Muscle of leg (tissue), 11 donors: Measurements from ENCODE around the gene SLC1A2. TPM values are rescaled to one million over a fixed set of nuclear protein-coding genes. Genes with fewer than 3 reads are reported as not detected.

Experiments used
- DNase-seq: peaks from one replicate; pipeline ENCODE4 v3.0.0; 2013
- H3K27ac ChIP-seq: one replicate; pipeline ENCODE4 v1.5.1; 2013; ENCODE audit warnings: mild to moderate bottlenecking, low read length, control low read depth
- H3K27me3 ChIP-seq: one replicate; pipeline ENCODE4 v1.6.1; 2013; ENCODE audit warnings: low read length; ENCODE audit not compliant: control insufficient read depth, insufficient read depth
- H3K36me3 ChIP-seq: one replicate; pipeline ENCODE4 v1.6.1; 2013; ENCODE audit warnings: low read length; ENCODE audit not compliant: control insufficient read depth, insufficient read depth
- H3K4me1 ChIP-seq: one replicate; pipeline ENCODE4 v1.6.1; 2013; ENCODE audit warnings: low read length; ENCODE audit not compliant: control insufficient read depth, insufficient read depth
- H3K4me3 ChIP-seq: one replicate; pipeline ENCODE4 v1.5.1; 2013; ENCODE audit warnings: low read length, control low read depth
- H3K9me3 ChIP-seq: replicated peaks from 2 replicates; pipeline ENCODE4 v1.6.1; 2013; ENCODE audit warnings: low read depth, low read length; ENCODE audit not compliant: control insufficient read depth
- WGBS: methylation state at CpG from one replicate; pipeline ENCODE4 v1.1.5; 2013; ENCODE audit warnings: missing lambda C conversion rate; ENCODE audit not compliant: insufficient coverage; 5-methylcytosine and 5-hydroxymethylcytosine counted together
- polyA plus RNA-seq, 8 donors: library from polyadenylated mRNA; unstranded; fragments of 120-200 nt; gene quantifications; one replicate each; pipeline versions ENCODE4 v1.2.1 to v1.2.3, GENCODE V29; 2013; ENCODE audit warnings: inconsistent platforms in 1 of 8, low replicate concordance in 1 of 8; ENCODE audit not compliant: insufficient read length in 8 of 8, insufficient read depth in 1 of 8
- total RNA-seq: library from RNA; stranded (reverse); fragments of 120-200 nt; gene quantifications from one replicate; pipeline ENCODE4 v1.2.4, GENCODE V29; 2013

Gene SLC1A2
- total and polyA plus RNA-seq, 9 donors = 0.43 to 1.6 (median 1.0) TPM

DNA sequence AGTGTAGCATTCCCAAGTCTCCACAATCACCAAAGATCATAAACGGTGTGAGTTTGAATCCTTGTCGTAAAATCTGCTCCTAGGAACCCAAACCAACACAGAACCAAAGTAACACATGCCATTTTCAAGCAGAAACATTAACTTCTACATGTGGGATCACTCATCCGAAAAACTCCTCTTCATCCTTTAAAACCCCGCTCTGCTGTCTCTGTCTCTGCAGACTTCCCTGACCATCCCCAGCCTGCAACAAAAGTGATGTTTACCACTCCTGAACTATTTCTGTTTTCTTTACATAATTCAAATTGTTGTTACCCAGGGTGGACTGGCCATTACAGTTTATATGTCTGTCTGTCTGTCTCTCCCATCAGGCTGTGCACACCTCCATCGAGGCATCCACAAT lies 54.0 kb downstream of the SLC1A2 start:
- H3K4me3 ChIP-seq = no peak overlapping the region
- WGBS = 90% methylated on average over 4 of the region's 5 CpGs
- H3K27ac ChIP-seq = no peak overlapping the region
- H3K4me1 ChIP-seq = peaks cover 13% of the 10 kb centered on the region
- peaks cover 4% of the 10 kb centered on the region for H3K9me3 ChIP-seq
- no peaks in the 10 kb centered on the region for H3K36me3 ChIP-seq
- no peak for DNase-seq
- no peaks in the 10 kb centered on the region for H3K27me3 ChIP-seq

DNA sequence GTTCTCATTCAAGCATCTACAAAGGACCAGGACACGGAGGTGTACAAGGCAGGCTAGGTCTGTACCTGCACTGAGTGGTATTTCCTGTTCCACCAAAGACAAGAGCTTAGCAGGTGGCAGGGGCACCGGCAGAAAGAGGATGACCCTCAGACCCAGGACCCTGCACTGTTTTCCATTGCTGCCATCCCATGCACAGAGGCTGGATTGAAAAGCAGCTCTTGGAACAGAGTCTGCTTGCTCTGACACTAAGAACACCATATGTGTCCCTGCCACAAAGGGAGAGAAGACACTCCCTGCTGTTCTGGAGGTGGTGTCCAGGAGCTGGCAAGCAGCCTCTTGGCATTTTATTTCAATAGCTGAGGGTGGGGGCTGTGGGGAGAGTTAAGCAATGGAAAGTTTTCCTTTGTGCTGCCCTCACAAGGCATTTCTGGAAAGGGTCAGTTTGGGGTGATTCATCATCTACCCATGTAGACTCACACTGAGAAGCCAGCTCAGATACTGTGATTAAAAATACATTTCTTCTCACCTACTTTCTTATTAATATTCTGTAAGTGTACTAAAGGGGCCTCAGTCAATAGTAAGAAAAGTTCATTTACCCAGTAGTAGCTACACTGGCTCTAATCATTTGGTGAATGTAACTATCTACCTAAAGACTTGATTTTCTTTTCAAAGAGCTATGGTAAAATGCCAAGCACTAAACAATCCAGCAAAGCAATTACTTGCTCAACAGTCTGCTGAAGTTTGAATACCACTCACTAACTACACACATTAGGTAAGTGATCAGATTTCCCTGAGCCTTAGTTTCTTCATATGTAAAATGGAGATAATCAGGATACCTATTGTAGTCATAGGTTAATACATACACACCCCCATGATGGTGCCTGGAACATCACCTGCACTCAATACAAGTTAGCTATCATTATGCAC lies 55.2 kb downstream of the SLC1A2 start:
- no peaks in the 10 kb centered on the region for H3K36me3 ChIP-seq
- WGBS = 78% methylated on average over 1 of the region's 2 CpGs
- H3K4me3 ChIP-seq = no peak overlapping the region
- no peaks in the 10 kb centered on the region for H3K27me3 ChIP-seq
- H3K4me1 ChIP-seq = peaks cover 15% of the 10 kb centered on the region
- peaks cover 4% of the 10 kb centered on the region for H3K9me3 ChIP-seq
- peak; percentile 82 for DNase-seq
- peak overlapping the region; percentile 45 for H3K27ac ChIP-seq

DNA sequence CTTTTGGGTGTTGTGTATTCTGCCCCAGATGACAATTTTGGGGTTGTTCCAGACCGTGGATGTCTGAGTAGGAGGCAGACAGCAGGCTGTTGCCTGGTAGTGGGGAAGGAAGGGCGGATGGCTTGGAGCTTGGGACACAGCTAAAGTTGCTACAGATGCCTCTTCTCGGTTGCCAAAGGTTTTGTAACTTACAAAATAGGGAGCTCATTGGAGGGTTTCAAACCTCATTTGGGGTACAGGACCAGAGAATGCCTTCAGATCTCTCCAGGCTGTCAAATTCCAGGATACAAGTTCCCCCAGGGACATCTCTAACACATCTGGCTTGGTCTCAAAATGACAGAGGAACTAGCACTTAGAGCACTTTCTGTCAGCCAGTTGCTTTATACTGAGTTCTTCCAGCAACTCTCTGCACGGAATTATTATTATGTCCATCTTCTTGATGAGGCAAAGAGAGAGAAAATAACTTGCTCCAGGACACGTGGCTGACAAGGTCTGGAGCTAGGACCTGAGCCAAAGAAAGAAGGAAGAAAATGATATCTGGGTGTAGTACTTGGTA lies 56.0 kb downstream of the SLC1A2 start:
- H3K4me1 ChIP-seq = peaks cover 15% of the 10 kb centered on the region
- 43% methylated on average over 4 of the region's 5 CpGs for WGBS
- H3K36me3 ChIP-seq = no peaks in the 10 kb centered on the region

DNA sequence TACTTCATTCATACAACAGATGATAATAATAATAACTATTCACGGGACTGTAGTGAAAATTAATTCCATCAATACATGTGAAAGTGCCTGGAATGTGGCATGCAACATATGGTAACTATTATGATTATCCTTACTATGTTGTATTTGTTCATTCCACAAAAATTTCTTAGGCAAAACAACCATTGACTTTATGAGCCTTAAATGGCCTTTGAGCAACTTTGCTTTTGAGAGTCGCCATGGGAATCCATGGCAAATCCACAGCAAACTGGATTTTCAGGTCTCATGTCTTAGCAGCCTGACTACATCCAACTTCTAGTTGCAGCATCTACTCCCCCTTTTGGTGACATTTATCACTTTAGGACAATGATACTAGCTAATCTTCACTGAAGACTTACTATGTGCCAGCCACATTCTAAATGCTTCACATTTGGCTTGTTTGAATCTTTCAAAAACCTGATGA lies 56.8 kb downstream of the SLC1A2 start:
- Histone ChIP-seq H3K27ac (no peak overlapping the region), H3K4me1 (peaks cover 15% of the 10 kb centered on the region)
- peak; percentile 65 for DNase-seq

More for the DNA sequence above, 56.0 kb downstream of the SLC1A2 start:
- Histone ChIP-seq H3K9me3 (peaks cover 4% of the 10 kb centered on the region), H3K27ac (peak overlapping the region; percentile 52), H3K4me3 (no peak overlapping the region), H3K27me3 (no peaks in the 10 kb centered on the region)
- DNase-seq = peak; percentile 70

DNA sequence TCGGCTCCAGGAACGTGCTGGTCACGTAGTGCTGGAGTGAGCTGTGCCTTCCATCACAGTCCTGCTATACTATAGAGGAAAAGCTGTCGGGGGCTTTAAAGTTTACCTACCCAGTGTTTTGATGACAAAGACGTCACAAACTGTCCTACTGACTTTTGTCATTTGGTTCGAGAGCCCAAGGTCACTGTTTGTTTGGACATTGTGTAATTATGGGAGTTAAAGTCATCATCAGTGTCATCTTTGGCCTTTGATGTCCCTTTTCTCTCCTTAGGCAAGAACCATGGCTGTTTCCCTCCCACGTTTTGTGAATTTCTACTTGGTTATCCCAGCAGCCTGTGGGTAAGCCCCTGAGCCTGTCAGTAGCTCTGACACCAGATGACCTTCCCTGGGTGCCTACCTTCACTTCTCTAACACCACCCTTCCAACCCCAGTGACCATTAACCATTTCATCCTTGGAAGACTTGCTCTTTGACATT lies 59.3 kb downstream of the SLC1A2 start:
- DNase-seq = no peak
- Histone ChIP-seq H3K4me1 (peaks cover 15% of the 10 kb centered on the region), H3K4me3 (no peak overlapping the region), H3K9me3 (no peaks in the 10 kb centered on the region), H3K27me3 (no peaks in the 10 kb centered on the region), H3K36me3 (no peaks in the 10 kb centered on the region), H3K27ac (peak overlapping the region; percentile 22)
- 65% methylated on average over 2 of the region's 7 CpGs for WGBS

More for the DNA sequence above, 56.8 kb downstream of the SLC1A2 start:
- Histone ChIP-seq H3K36me3 (no peaks in the 10 kb centered on the region), H3K27me3 (no peaks in the 10 kb centered on the region), H3K9me3 (peaks cover 4% of the 10 kb centered on the region), H3K4me3 (no peak overlapping the region)
- WGBS = 67% methylated on average over 1 of the region's 2 CpGs

DNA sequence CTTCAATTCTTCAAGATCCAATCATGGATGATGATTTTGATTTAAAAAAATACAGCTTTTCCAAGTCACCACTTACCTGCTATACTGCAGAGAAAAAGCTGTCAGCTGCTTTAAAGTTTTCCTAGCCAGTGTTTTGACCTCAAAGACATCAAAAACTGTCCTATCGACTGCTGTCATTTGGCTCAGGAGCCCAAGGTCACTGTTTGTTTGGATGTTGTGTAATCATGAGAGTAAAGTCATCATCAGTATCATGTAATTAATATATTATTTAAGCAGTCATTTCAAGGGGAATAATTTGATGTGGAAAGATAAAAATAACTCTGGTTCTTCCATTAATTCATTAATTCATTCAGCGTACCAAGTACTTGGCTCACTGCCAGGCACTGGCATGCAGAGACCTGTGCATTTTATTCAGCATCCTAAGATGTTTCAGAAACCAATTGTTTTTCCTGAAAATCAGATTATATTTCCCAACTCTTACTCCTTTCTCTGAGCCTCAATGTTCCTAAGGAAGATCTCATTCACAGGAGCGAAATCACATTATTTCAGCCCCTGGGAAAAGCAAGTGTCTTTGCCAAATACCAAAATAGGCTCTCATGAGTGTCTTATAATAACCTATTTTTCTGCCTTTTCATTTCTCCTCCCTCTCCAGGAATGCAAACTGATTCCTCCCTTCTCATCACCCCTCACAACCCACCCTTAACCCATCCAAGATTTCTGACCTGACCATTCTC lies 59.9 kb downstream of the SLC1A2 start:
- Histone ChIP-seq H3K4me1 (peaks cover 15% of the 10 kb centered on the region), H3K4me3 (no peak overlapping the region), H3K9me3 (no peaks in the 10 kb centered on the region), H3K27me3 (no peaks in the 10 kb centered on the region), H3K36me3 (no peaks in the 10 kb centered on the region), H3K27ac (peak overlapping the region; percentile 49)
- peak; percentile 62 for DNase-seq
- WGBS = 39% methylated on average over 2 of the region's 3 CpGs

DNA sequence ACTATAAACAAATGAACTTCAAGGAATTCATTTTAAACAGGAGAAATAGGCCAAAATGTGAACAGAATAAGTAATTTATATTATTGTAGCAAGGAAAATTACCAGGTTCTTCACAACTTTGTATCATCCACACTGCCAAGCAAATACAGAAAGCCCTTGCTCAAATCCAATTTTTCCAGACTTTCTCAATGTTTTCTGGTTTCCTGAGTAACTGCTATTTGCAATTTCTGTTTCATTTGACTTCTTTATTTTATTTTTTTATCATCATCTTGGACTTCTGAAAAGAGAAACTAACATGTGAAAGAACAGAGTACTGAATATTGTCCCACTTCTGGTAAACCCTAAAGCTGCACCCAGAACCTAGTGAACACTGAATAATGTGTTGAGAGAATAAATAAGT lies 61.0 kb downstream of the SLC1A2 start:
- peaks cover 7% of the 10 kb centered on the region for H3K4me1 ChIP-seq
- no peaks in the 10 kb centered on the region for H3K9me3 ChIP-seq
- H3K4me3 ChIP-seq = no peak overlapping the region
- H3K36me3 ChIP-seq = no peaks in the 10 kb centered on the region
- H3K27ac ChIP-seq = peak overlapping the region; percentile 49
- peak; percentile 79 for DNase-seq
- H3K27me3 ChIP-seq = no peaks in the 10 kb centered on the region

DNA sequence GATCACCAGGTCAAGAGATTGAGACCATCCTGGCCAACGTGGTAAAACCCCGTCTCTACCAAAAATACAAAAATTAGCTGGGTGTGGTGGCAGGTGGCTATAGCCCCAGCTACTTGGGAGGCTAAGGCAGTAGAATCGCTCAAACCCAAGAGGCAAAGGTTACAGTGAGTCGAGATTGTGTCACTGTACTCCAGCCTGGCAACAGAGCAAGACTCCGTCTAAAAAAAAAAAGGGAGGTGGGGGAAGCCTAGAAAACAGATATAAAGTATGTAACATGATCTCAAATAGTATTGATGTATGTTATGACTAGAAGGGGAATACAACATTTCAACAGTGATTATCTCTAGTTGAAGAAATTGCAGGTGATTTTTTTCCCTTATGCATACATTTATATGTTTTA lies 61.4 kb downstream of the SLC1A2 start:
- no peak overlapping the region for H3K4me3 ChIP-seq
- WGBS = no CpG with 5 or more reads among the region's 5 CpGs

DNA sequence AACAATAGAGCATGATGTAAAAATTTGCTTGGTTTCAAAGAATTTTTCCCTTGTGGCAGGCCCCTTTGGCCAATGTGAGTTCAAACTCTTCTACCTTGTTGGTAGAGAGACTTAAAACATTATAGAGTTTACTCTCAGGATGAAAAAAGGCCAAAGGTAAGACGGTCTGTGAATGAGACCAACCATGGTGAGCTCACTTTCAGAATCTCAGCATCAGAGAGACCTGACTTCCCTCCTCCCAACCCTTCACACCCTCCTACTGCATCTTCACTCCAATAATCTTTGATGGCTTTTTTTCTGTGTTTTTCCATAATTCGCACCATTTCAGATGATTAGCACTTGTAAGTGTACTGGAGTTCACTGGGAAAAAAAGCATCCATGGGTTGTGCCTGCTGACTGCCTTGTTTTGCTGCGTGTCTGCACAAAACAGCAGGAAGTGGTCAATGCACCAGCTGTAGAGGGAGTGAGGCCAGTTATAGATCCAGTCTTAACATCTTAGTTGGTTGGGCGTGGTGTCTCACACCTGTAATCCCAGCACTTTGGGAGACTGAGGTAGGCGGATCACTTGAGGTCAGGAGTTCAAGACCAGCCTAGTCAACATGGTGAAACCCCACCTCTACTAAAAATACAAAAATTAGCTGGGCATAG lies 64.1 kb downstream of the SLC1A2 start:
- H3K4me1 ChIP-seq = peaks cover 6% of the 10 kb centered on the region
- no peak overlapping the region for H3K27ac ChIP-seq
- H3K4me3 ChIP-seq = no peak overlapping the region
- no peaks in the 10 kb centered on the region for H3K36me3 ChIP-seq
- WGBS = 85% methylated on average over 2 of the region's 5 CpGs
- no peaks in the 10 kb centered on the region for H3K27me3 ChIP-seq
- H3K9me3 ChIP-seq = no peaks in the 10 kb centered on the region
- DNase-seq = no peak

More for the DNA sequence above, 61.4 kb downstream of the SLC1A2 start:
- Histone ChIP-seq H3K36me3 (no peaks in the 10 kb centered on the region), H3K27me3 (no peaks in the 10 kb centered on the region), H3K4me1 (peaks cover 3% of the 10 kb centered on the region), H3K9me3 (no peaks in the 10 kb centered on the region), H3K27ac (peak overlapping the region; percentile 4)
- DNase-seq = no peak
